ENCODE measurements around the gene NAP1L3. TPM values are rescaled to one million over a fixed set of nuclear protein-coding genes. Genes with fewer than 3 reads are reported as not detected.

NAP1L3 gene, protein sequence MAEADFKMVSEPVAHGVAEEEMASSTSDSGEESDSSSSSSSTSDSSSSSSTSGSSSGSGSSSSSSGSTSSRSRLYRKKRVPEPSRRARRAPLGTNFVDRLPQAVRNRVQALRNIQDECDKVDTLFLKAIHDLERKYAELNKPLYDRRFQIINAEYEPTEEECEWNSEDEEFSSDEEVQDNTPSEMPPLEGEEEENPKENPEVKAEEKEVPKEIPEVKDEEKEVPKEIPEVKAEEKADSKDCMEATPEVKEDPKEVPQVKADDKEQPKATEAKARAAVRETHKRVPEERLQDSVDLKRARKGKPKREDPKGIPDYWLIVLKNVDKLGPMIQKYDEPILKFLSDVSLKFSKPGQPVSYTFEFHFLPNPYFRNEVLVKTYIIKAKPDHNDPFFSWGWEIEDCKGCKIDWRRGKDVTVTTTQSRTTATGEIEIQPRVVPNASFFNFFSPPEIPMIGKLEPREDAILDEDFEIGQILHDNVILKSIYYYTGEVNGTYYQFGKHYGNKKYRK
- total RNA-seq (2014; rRNA removed; shearing (Covaris generic)) = 8.0 and 8.9 TPM in 2 replicates
- 4.9 and 7.8 TPM in 2 replicates for polyA plus RNA-seq (2015; cell fraction: cytosol; rRNA removed)
- 12.2 and 12.7 TPM in 2 replicates for polyA plus RNA-seq (2015; cell fraction: nucleus; rRNA removed)

- peak; percentile 81 for DNase-seq (ENCODE audit: low read depth)
Measured at GRCh38 chrX:93673056-93673868, at the start of gene NAP1L3. TSS of gene NAP1L3 (minus strand) at chrX:93673578. CDS start at chrX:93673304, 274 bp downstream.

DNA sequence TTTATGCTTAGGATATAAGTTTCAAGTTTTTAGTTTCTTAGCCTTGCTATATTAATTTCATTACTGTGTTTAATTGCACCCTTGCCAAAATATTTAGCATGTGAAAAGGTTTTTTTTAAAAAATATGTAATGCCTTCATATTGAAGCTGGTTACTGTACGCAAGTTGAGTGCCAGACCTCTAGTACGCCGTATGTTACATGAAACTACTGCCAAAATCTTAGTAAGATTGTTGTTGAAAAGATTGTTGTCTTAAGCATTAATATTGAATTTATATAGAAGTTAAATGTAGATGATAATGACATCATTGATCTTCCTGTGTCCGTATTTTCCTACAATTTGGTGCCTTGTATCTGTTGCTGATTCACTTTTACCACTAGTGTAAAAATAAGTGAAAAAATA lies 37.7 kb upstream of the NAP1L3 start:
- no peak for DNase-seq (ENCODE audit: low read depth)

DNA sequence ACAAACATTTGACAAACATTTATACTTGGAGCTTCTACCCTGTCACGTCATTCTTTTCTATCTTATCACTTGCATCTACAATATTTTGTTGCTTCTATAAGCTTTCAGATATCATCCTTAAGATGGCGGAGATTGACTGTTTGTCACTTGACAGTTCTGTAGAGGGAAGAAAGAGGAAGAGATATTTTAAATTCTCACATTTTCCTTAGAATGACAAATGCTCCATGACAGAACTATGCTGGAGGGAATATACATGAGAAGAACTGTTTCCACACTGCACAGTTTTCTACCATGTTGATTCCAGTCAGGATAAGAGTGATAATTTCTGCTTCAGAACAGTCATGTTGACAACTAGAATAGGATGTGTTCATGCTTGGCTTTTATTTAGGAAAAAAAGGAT lies 30.3 kb upstream of the NAP1L3 start:
- DNase-seq (ENCODE audit: low read depth) = no peak

DNA sequence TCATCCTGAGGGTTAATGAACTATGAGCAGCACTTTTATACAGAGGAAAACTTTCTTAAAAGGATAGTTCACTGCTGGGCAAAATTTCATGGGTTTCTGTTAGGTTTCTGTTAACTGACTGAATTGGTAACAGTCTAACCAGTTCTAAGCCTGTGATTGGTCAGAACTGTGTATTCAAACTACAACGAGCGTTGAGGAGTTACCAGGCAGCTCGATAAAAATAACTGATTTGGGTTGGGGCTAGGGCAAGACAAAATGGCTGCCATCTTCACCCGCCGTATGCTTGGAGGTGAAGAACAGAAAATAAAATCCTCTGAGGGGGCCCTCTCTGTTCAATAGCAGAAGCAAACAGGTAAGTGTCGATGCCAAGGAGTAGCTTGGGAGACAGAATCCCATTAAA lies 22.6 kb upstream of the NAP1L3 start:
- DNase-seq (ENCODE audit: low read depth) = no peak

GRCh38 chrX:93673869-93674271 lies 492 bp upstream of the NAP1L3 start, which contains the start of gene FAM133A:
TSS of gene FAM133A (plus strand) at chrX:93674206. CDS start at chrX:93709420, 35,214 bp downstream.
- no peak for DNase-seq (ENCODE audit: low read depth)

DNA sequence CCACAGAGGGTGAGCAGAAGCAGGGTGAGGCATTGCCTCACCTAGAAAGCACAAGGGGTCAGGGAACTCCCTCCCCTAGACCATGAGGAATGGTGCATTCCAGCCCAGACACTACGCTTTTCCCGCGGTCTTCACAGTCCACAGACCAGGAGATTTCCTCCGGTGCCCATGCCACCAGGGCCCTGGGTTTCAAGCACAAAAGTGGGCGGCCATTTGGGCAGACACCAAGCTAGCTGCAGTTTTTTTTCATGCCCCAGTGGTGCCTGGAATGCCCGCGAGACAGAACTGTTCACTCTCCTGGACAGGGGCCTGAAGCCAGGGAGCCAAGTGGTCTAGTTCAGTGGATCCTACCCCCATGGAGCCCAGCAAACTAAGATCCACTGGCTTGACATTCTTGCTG lies 12.8 kb downstream of the NAP1L3 start:
- no peak for DNase-seq (ENCODE audit: low read depth)

GRCh38 chrX:93649381-93649780 lies 24.0 kb downstream of the NAP1L3 start:
- DNase-seq (ENCODE audit: low read depth) = no peak

GRCh38 chrX:93637591-93637990 lies 35.8 kb downstream of the NAP1L3 start:
- no peak for DNase-seq (ENCODE audit: low read depth)

Other genes with a start within 250 kb of the NAP1L3 start
- 0.11 and 0.20 TPM in 2 replicates for gene FAM133A, start 628 bp upstream of the NAP1L3 start, total RNA-seq (2014; rRNA removed; shearing (Covaris generic))